Loucy (cell line): ENCODE results near the gene TAAR8.

Source experiments
- H2AFZ ChIP-seq: fragments of 200-600 bp; sonication (generic); 2 replicates; pipeline ENCODE4 v1.6.0; 2016; ENCODE audit warnings: antibody characterized with exemption, mild to moderate bottlenecking, low read length, moderate library complexity
- H3F3A ChIP-seq: fragments of 200-600 bp; 2 replicates; pipeline ENCODE4 v1.6.0; 2016; ENCODE audit warnings: antibody characterized with exemption, low read depth, mild to moderate bottlenecking
- H3K27me3 ChIP-seq: fragments of 200-600 bp; sonication (generic); 2 replicates; pipeline ENCODE4 v1.6.1; 2014; ENCODE audit warnings: low read length, mild to moderate bottlenecking; ENCODE audit not compliant: insufficient read depth, poor library complexity, severe bottlenecking
- H3K36me3 ChIP-seq: fragments of 200-600 bp; sonication (generic); 2 replicates; pipeline ENCODE4 v1.6.1; 2016; ENCODE audit warnings: low read length; ENCODE audit not compliant: insufficient read depth
- H3K4me1 ChIP-seq: fragments of 200-600 bp; sonication (generic); 2 replicates; pipeline ENCODE4 v1.5.1; 2014; ENCODE audit warnings: low read length, mild to moderate bottlenecking; ENCODE audit not compliant: insufficient read depth, poor library complexity, severe bottlenecking
- H3K4me2 ChIP-seq: fragments of 200-600 bp; sonication (generic); 2 replicates; pipeline ENCODE4 v1.6.0; 2014; ENCODE audit warnings: antibody characterized with exemption, low read length, low read depth, mild to moderate bottlenecking; ENCODE audit not compliant: poor library complexity, severe bottlenecking
- H3K4me3 ChIP-seq: fragments of 200-600 bp; sonication (generic); 2 replicates; pipeline ENCODE4 v1.5.1; 2014; ENCODE audit warnings: low read length, mild to moderate bottlenecking, mixed read lengths; ENCODE audit not compliant: poor library complexity, severe bottlenecking
- H3K79me2 ChIP-seq: fragments of 200-600 bp; sonication (generic); 2 replicates; pipeline ENCODE4 v1.6.1; 2014; ENCODE audit warnings: low read length; ENCODE audit not compliant: insufficient read depth
- H3K9ac ChIP-seq: fragments of 200-600 bp; sonication (generic); 2 replicates; pipeline ENCODE4 v1.6.0; 2014; ENCODE audit warnings: mild to moderate bottlenecking, low read depth, low read length, moderate library complexity; ENCODE audit not compliant: poor library complexity, severe bottlenecking
- H3K9me2 ChIP-seq: fragments of 200-600 bp; sonication (generic); replicated peaks from 2 replicates; pipeline ENCODE4 v1.6.1; 2016; ENCODE audit warnings: low read depth, low read length, mixed read lengths
- H3K9me3 ChIP-seq: fragments of 200-600 bp; sonication (generic); 2 replicates; pipeline ENCODE4 v1.6.1; 2014; ENCODE audit warnings: mild to moderate bottlenecking, antibody characterized with exemption, low read length, low read depth; ENCODE audit not compliant: insufficient read depth
- H4K20me1 ChIP-seq: fragments of 200-600 bp; sonication (generic); 2 replicates; pipeline ENCODE4 v1.6.0; 2014; ENCODE audit warnings: antibody characterized with exemption, low read length, mild to moderate bottlenecking; ENCODE audit not compliant: insufficient read depth, poor library complexity, severe bottlenecking
- EZH2phosphoT487 ChIP-seq: fragments of 200-600 bp; IDR thresholded peaks from 2 replicates; pipeline ENCODE4 v1.6.1; 2018; ENCODE audit warnings: antibody characterized with exemption, mild to moderate bottlenecking, moderate library complexity, borderline replicate concordance
- TF ChIP-seq, protein P1 (sequence below): fragments of 200-600 bp; sonication (generic); conservative IDR thresholded peaks from 2 replicates; pipeline ENCODE4 v1.5.1; 2014; ENCODE audit warnings: mild to moderate bottlenecking, antibody characterized with exemption, low read length

The TAAR8 gene

DNA sequence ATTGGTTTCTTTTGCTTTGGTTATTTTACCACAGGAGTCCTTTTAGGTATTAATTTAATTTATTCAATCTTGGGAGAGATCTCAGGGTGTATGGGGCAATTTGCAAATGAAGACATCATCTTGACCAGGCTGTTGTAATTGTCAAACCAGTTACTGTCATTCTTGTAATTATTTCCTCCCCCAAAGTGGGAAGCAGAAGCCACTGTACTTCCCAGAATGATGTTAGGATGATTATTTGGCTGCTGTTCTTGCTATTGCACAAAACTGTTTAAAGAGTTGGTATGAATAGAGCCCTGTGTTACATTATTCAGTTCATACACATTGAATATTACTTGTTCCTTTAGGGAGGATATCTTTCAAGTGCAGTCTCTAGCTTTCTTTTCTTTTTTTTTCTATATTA, 19.3 kb downstream of the TAAR8 start:
- H3K27me3 ChIP-seq: no peaks in the 10 kb centered on the region
- H3K9me2 ChIP-seq: no peaks in the 10 kb centered on the region
- H3K9me3 ChIP-seq: no peaks in the 10 kb centered on the region
- H3K36me3 ChIP-seq: no peaks in the 10 kb centered on the region
- no peaks in the 10 kb centered on the region for H4K20me1 ChIP-seq
- H3K4me2 ChIP-seq: no peak overlapping the region
- H3K4me3 ChIP-seq: no peak overlapping the region
- no peak overlapping the region for H3K9ac ChIP-seq
- TF ChIP-seq, protein P1, sequence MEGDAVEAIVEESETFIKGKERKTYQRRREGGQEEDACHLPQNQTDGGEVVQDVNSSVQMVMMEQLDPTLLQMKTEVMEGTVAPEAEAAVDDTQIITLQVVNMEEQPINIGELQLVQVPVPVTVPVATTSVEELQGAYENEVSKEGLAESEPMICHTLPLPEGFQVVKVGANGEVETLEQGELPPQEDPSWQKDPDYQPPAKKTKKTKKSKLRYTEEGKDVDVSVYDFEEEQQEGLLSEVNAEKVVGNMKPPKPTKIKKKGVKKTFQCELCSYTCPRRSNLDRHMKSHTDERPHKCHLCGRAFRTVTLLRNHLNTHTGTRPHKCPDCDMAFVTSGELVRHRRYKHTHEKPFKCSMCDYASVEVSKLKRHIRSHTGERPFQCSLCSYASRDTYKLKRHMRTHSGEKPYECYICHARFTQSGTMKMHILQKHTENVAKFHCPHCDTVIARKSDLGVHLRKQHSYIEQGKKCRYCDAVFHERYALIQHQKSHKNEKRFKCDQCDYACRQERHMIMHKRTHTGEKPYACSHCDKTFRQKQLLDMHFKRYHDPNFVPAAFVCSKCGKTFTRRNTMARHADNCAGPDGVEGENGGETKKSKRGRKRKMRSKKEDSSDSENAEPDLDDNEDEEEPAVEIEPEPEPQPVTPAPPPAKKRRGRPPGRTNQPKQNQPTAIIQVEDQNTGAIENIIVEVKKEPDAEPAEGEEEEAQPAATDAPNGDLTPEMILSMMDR: no peak
- TF ChIP-seq EZH2phosphoT487: no peak
- H3K79me2 ChIP-seq: no peaks in the 10 kb centered on the region
- H3K4me1 ChIP-seq: no peaks in the 10 kb centered on the region
- H3F3A ChIP-seq: no peaks in the 10 kb centered on the region
- H2AFZ ChIP-seq: no peak overlapping the region

GRCh38 chr6:132584698-132585097, 32.2 kb downstream of the TAAR8 start:
- Histone ChIP-seq H3K9ac (no peak overlapping the region), H3K4me1 (peaks cover 4% of the 10 kb centered on the region), H4K20me1 (no peaks in the 10 kb centered on the region), H3K4me2 (no peak overlapping the region), H3K27me3 (no peaks in the 10 kb centered on the region), H3K79me2 (no peaks in the 10 kb centered on the region), H2AFZ (no peak overlapping the region), H3K9me2 (no peaks in the 10 kb centered on the region), H3K9me3 (no peaks in the 10 kb centered on the region), H3K4me3 (no peak overlapping the region), H3K36me3 (no peaks in the 10 kb centered on the region), H3F3A (no peaks in the 10 kb centered on the region)
- TF ChIP-seq EZH2phosphoT487: no peak
- TF ChIP-seq, protein P1: no peak

DNA sequence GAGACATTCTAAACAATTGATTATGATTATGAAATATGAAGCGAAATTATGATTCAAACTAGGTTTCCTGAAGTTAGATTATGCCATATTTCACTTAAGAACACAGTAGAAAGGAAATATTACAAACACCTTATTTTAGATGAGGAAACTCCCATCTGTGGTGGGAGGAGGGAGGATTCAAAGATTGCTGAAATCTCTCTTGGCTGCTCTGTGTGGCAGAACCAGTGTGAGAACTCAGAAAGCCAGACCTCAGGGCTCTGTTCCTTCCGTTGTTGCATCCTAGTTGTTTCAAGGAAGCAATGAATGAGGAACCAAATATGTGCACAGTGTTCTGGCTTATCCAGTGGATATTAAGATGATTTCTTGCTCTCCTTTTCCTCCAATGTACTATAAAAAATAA, 35.0 kb downstream of the TAAR8 start:
- no peaks in the 10 kb centered on the region for H3K27me3 ChIP-seq
- no peaks in the 10 kb centered on the region for H3K79me2 ChIP-seq
- H3K4me3 ChIP-seq: no peak overlapping the region
- no peaks in the 10 kb centered on the region for H3K9me2 ChIP-seq
- H3K36me3 ChIP-seq: no peaks in the 10 kb centered on the region
- H3K4me1 ChIP-seq: peaks cover 4% of the 10 kb centered on the region
- H4K20me1 ChIP-seq: peaks cover 3% of the 10 kb centered on the region
- TF ChIP-seq, protein P1: no peak
- no peak for TF ChIP-seq EZH2phosphoT487
- H3K9ac ChIP-seq: no peak overlapping the region
- H3K4me2 ChIP-seq: no peak overlapping the region
- no peak overlapping the region for H2AFZ ChIP-seq
- H3F3A ChIP-seq: no peaks in the 10 kb centered on the region
- no peaks in the 10 kb centered on the region for H3K9me3 ChIP-seq
